NT2/D1 (cell line): ENCODE measurements around the gene LTBP1.
"Not testable (repeated sequence)": the region's sequence is repeated elsewhere in the genome, so short reads cannot be mapped to it uniquely, and the experiment has no call there.

Source experiments
- DNase-seq: peaks from one replicate; pipeline ENCODE4 v3.0.0-alpha.2; 2011; ENCODE audit warnings: low read depth, low spot score
- H3K27me3 ChIP-seq: 2 replicates; pipeline ENCODE4 v1.6.0; 2011; ENCODE audit warnings: mild to moderate bottlenecking; ENCODE audit not compliant: insufficient read length, insufficient read depth
- H3K36me3 ChIP-seq: 2 replicates; pipeline ENCODE4 v1.6.1; 2011; ENCODE audit warnings: mild to moderate bottlenecking, low read length, mixed read lengths; ENCODE audit not compliant: insufficient read depth, insufficient read length
- H3K4me1 ChIP-seq: 2 replicates; pipeline ENCODE4 v1.5.1; 2011; ENCODE audit not compliant: insufficient read depth, insufficient read length
- H3K4me3 ChIP-seq: 2 replicates; pipeline ENCODE4 v1.5.1; 2011; ENCODE audit warnings: low read depth; ENCODE audit not compliant: insufficient read length
- H3K9ac ChIP-seq: 2 replicates; pipeline ENCODE4 v1.6.0; 2011; ENCODE audit warnings: low read depth; ENCODE audit not compliant: insufficient read length
- H3K9me3 ChIP-seq: 2 replicates; pipeline ENCODE4 v1.5.1; 2011; ENCODE audit warnings: mild to moderate bottlenecking, low read length; ENCODE audit not compliant: insufficient read depth
- SUZ12 ChIP-seq: IDR thresholded peaks from 2 replicates; pipeline ENCODE4 v1.6.1; 2011; ENCODE audit not compliant: insufficient read length, insufficient read depth; ENCODE audit errors: extremely low read depth
- YY1 ChIP-seq: IDR thresholded peaks from 2 replicates; pipeline ENCODE4 v1.6.1; 2011; ENCODE audit not compliant: insufficient read length, insufficient read depth
- ZNF274 ChIP-seq: IDR thresholded peaks from 2 replicates; pipeline ENCODE4 v1.6.1; 2011; ENCODE audit warnings: mild to moderate bottlenecking, low read depth, low read length

LTBP1 gene

GRCh38 chr2:32965523-32966171, 18.9 kb downstream of the LTBP1 start:
- H3K36me3 ChIP-seq: no peaks in the 10 kb centered on the region
- TF ChIP-seq ZNF274: no peak
- no peak for TF ChIP-seq SUZ12
- no peak for TF ChIP-seq YY1
- H3K9ac ChIP-seq: no peak overlapping the region
- DNase-seq: no peak
- no peaks in the 10 kb centered on the region for H3K9me3 ChIP-seq
- H3K4me1 ChIP-seq: no peaks in the 10 kb centered on the region
- no peaks in the 10 kb centered on the region for H3K27me3 ChIP-seq
- no peak overlapping the region for H3K4me3 ChIP-seq

- TF ChIP-seq ZNF274 (no peak), SUZ12 (no peak), YY1 (no peak)
- no peak overlapping the region for H3K9ac ChIP-seq
- no peaks in the 10 kb centered on the region for H3K4me1 ChIP-seq
- H3K27me3 ChIP-seq: no peaks in the 10 kb centered on the region
- DNase-seq: no peak
- H3K4me3 ChIP-seq: no peak overlapping the region
- peaks cover 4% of the 10 kb centered on the region; the same call in 1 of the 2 replicates for H3K9me3 ChIP-seq
- H3K36me3 ChIP-seq: no peaks in the 10 kb centered on the region
Measured at GRCh38 chr2:32969444-32970162, 22.9 kb downstream of the LTBP1 start.

GRCh38 chr2:32973772-32974171, 27.0 kb downstream of the LTBP1 start:
- not testable (repeated sequence) for H3K9me3 ChIP-seq, H3K36me3 ChIP-seq, H3K4me3 ChIP-seq, H3K9ac ChIP-seq, DNase-seq, H3K4me1 ChIP-seq, H3K27me3 ChIP-seq

GRCh38 chr2:32976409-32977063, 29.8 kb downstream of the LTBP1 start:
- DNase-seq: no peak
- no peaks in the 10 kb centered on the region for H3K4me1 ChIP-seq
- H3K9ac ChIP-seq: no peak overlapping the region
- TF ChIP-seq SUZ12 (no peak), ZNF274 (no peak), YY1 (no peak)
- peaks cover 12% of the 10 kb centered on the region; the same call in 1 of the 2 replicates for H3K9me3 ChIP-seq
- no peaks in the 10 kb centered on the region for H3K36me3 ChIP-seq
- no peaks in the 10 kb centered on the region for H3K27me3 ChIP-seq
- H3K4me3 ChIP-seq: no peak overlapping the region

GRCh38 chr2:32977228-32977758, 30.5 kb downstream of the LTBP1 start:
- Histone ChIP-seq H3K27me3 (no peaks in the 10 kb centered on the region), H3K9ac (no peak overlapping the region), H3K4me1 (no peaks in the 10 kb centered on the region), H3K36me3 (no peaks in the 10 kb centered on the region), H3K4me3 (no peak overlapping the region), H3K9me3 (peaks cover 13% of the 10 kb centered on the region; the same call in 1 of the 2 replicates)
- DNase-seq: no peak
- no peak for TF ChIP-seq SUZ12
- TF ChIP-seq YY1: no peak
- no peak for TF ChIP-seq ZNF274

- Histone ChIP-seq H3K9ac (no peak overlapping the region), H3K4me3 (no peak overlapping the region), H3K36me3 (no peaks in the 10 kb centered on the region), H3K9me3 (0 out of 2 replicates have a peak, but pooled peaks cover 4% of the 10 kb centered on the region), H3K4me1 (no peaks in the 10 kb centered on the region), H3K27me3 (no peaks in the 10 kb centered on the region)
- DNase-seq: no peak
- TF ChIP-seq SUZ12 (no peak), ZNF274 (no peak), YY1 (no peak)
Measured at GRCh38 chr2:32981612-32982011, 34.9 kb downstream of the LTBP1 start.

GRCh38 chr2:32983193-32983924, 36.6 kb downstream of the LTBP1 start:
- H3K9ac ChIP-seq, H3K36me3 ChIP-seq, H3K27me3 ChIP-seq, H3K4me1 ChIP-seq, H3K9me3 ChIP-seq, DNase-seq, H3K4me3 ChIP-seq: not testable (repeated sequence)
